Measurements from ENCODE around the gene PDLIM1. TPM values are rescaled to one million over a fixed set of nuclear protein-coding genes. Genes with fewer than 3 reads are reported as not detected.

PDLIM1 gene
- total and polyA plus RNA-seq, 10 of the 15 experiments (the other 5 are each of a cell fraction or from before 2014, with no cell fraction given) = 95.7 to 714 (median 309) TPM

DNA sequence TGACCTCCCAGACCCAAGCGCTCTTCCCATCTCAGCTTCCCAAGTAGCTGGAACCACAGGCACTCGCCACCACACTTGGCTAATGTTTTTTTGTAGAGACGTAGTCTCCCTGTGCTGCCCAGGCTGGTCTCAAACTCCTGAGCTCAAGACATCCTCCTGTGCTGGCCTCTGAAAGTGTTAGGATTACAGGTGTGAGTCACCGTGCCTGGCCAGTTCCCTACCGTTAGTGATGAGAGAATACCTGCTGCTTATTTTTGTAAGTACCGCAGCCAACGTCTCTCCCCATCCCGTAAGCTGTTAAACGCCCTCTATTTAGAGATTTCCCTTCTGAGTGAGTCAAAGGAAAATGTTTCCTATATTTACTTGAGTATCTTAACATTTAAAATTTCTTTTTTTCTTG, 38.5 kb upstream of the PDLIM1 start:
- no peaks in the 10 kb centered on the region for H3K4me1 ChIP-seq (ENCODE audit: control insufficient read depth, insufficient read depth, low read length)
- no peak overlapping the region for H3K27ac ChIP-seq (ENCODE audit: control insufficient read depth, insufficient read depth)
- DNase-seq (ENCODE audit: low read depth, low spot score) = no peak
- no peak for FAIRE-seq
- H4K20me1 ChIP-seq (ENCODE audit: control insufficient read depth, insufficient read depth) = no peaks in the 10 kb centered on the region
- no peaks in the 10 kb centered on the region for H3K9me3 ChIP-seq (replicated peaks; ENCODE audit: control insufficient read depth, insufficient read depth, low read length)
- no peak for ATAC-seq
- H2AFZ ChIP-seq (ENCODE audit: control insufficient read depth, low read depth, low read length) = no peak overlapping the region
- H3K9ac ChIP-seq (ENCODE audit: control insufficient read depth, insufficient read depth, low read length) = no peak overlapping the region
- no peak for TF ChIP-seq FOS (IDR thresholded peaks at IDR 0.05; ENCODE audit: borderline replicate concordance, extremely low read depth, insufficient read length)
- no peak for TF ChIP-seq RCOR1 (conservative IDR thresholded peaks at IDR 0.05; ENCODE audit: low read depth, low read length)
- no peak for TF ChIP-seq CREM (IDR thresholded peaks at IDR 0.05; ENCODE audit: low read depth)
- TF ChIP-seq, protein P1, sequence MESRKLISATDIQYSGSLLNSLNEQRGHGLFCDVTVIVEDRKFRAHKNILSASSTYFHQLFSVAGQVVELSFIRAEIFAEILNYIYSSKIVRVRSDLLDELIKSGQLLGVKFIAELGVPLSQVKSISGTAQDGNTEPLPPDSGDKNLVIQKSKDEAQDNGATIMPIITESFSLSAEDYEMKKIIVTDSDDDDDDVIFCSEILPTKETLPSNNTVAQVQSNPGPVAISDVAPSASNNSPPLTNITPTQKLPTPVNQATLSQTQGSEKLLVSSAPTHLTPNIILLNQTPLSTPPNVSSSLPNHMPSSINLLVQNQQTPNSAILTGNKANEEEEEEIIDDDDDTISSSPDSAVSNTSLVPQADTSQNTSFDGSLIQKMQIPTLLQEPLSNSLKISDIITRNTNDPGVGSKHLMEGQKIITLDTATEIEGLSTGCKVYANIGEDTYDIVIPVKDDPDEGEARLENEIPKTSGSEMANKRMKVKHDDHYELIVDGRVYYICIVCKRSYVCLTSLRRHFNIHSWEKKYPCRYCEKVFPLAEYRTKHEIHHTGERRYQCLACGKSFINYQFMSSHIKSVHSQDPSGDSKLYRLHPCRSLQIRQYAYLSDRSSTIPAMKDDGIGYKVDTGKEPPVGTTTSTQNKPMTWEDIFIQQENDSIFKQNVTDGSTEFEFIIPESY (IDR thresholded peaks at IDR 0.05) = no peak
- no peak for TF ChIP-seq EED (IDR thresholded peaks at IDR 0.05; ENCODE audit: low read depth)
- no peak for TF ChIP-seq BACH1 (IDR thresholded peaks at IDR 0.05; ENCODE audit: borderline replicate concordance)
- no peak for TF ChIP-seq CEBPB (IDR thresholded peaks at IDR 0.05; ENCODE audit: borderline replicate concordance in 1 of 2, low read depth in 2 of 2, low read length in 2 of 2)
- no peak for TF ChIP-seq SMC3 (IDR thresholded peaks at IDR 0.05; ENCODE audit: borderline replicate concordance, low read length)
- TF ChIP-seq BMI1 (IDR thresholded peaks at IDR 0.05; ENCODE audit: borderline replicate concordance) = no peak
- no peak for TF ChIP-seq POU2F2 (IDR thresholded peaks at IDR 0.05; ENCODE audit: borderline replicate concordance, low read depth, low read length)
- TF ChIP-seq PAX8 (IDR thresholded peaks at IDR 0.05) = no peak
- TF ChIP-seq SREBF2 (IDR thresholded peaks at IDR 0.05; ENCODE audit: low read length) = no peak
- no peak overlapping the region for H3K4me3 ChIP-seq
- ChIA-PET CTCF (interaction anchor here (0.6 to 2.2 kb wide), 7 partner anchors 10 to 86 kb away, joined by 3 to 7 read pairs (median 4); no protein-coding TSS in a partner anchor), POLR2A (interaction anchor here (0.6 kb wide), 1 partner anchor 35 kb away, joined by 4 read pairs; no protein-coding TSS in a partner anchor), SMC1A (ENCODE audit: uncharacterized antibody, unreplicated experiment) (interaction anchor here (0.6 to 2.3 kb wide), 4 partner anchors 14 to 84 kb away, joined by 3 to 6 read pairs (median 4); no protein-coding TSS in a partner anchor), RAD21 (ENCODE audit: unreplicated experiment) (interaction anchor here (1.1 kb wide), 1 partner anchor 13 kb away, joined by 3 read pairs; no protein-coding TSS in a partner anchor)
- H3K27me3 ChIP-seq (replicated peaks in 1 of 2; ENCODE audit: control insufficient read depth in 2 of 2, insufficient read depth in 2 of 2, low read length in 1 of 2) = no peaks in the 10 kb centered on the region
- in situ Hi-C loops (cut with MboI) = no loop called here
- intact Hi-C loops (cut with micrococcal nuclease; ENCODE audit: unreplicated experiment) = no loop called here
- H3K79me2 ChIP-seq (ENCODE audit: control insufficient read depth, insufficient read depth, low read length) = no peaks in the 10 kb centered on the region
- no TSS peak for BruUV-seq (replicated peaks)
- 77% methylated on average over 9 of the region's 9 CpGs for WGBS (ENCODE audit: insufficient coverage, insufficient replicate concordance, low lambda C conversion rate, missing lambda C conversion rate)
- no peaks in the 10 kb centered on the region for H3K36me3 ChIP-seq (ENCODE audit: control insufficient read depth in 2 of 2, insufficient read depth in 2 of 2, low read length in 1 of 2)
- H3K4me2 ChIP-seq (ENCODE audit: control insufficient read depth, insufficient read depth) = no peak overlapping the region

All from GM12878 (cell line).